ENCODE measurements around the gene HOXB4. TPM values are rescaled to one million over a fixed set of nuclear protein-coding genes. Genes with fewer than 3 reads are reported as not detected.
A peak's percentile ranks its signal among the peaks of the same experiment; 100 is the strongest.

HOXB4 gene
- total RNA-seq, 1 donor from 2014 or later, result 6.5 TPM

- H3K4me1 Mint-ChIP-seq (ENCODE audit: unreplicated experiment), result peaks cover 30% of the 10 kb centered on the region
- H3K27me3 Mint-ChIP-seq (ENCODE audit: unreplicated experiment), result peaks cover 38% of the 10 kb centered on the region
- peak overlapping the region; percentile 29 for H3K4me3 Mint-ChIP-seq (ENCODE audit: unreplicated experiment)
- TF ChIP-seq, protein P1, sequence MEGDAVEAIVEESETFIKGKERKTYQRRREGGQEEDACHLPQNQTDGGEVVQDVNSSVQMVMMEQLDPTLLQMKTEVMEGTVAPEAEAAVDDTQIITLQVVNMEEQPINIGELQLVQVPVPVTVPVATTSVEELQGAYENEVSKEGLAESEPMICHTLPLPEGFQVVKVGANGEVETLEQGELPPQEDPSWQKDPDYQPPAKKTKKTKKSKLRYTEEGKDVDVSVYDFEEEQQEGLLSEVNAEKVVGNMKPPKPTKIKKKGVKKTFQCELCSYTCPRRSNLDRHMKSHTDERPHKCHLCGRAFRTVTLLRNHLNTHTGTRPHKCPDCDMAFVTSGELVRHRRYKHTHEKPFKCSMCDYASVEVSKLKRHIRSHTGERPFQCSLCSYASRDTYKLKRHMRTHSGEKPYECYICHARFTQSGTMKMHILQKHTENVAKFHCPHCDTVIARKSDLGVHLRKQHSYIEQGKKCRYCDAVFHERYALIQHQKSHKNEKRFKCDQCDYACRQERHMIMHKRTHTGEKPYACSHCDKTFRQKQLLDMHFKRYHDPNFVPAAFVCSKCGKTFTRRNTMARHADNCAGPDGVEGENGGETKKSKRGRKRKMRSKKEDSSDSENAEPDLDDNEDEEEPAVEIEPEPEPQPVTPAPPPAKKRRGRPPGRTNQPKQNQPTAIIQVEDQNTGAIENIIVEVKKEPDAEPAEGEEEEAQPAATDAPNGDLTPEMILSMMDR (IDR thresholded peaks at IDR 0.05; ENCODE audit: unreplicated experiment), result no peak
- no peak for DNase-seq (ENCODE audit: low spot score)
- H3K36me3 Mint-ChIP-seq (ENCODE audit: low read depth, unreplicated experiment), result no peaks in the 10 kb centered on the region
- H3K27ac Mint-ChIP-seq (ENCODE audit: unreplicated experiment), result no peak overlapping the region
- no peaks in the 10 kb centered on the region for H3K9me3 Mint-ChIP-seq (ENCODE audit: unreplicated experiment)
Observed at GRCh38 chr17:48613862-48614694, 35.9 kb upstream of the HOXB4 start.

DNA sequence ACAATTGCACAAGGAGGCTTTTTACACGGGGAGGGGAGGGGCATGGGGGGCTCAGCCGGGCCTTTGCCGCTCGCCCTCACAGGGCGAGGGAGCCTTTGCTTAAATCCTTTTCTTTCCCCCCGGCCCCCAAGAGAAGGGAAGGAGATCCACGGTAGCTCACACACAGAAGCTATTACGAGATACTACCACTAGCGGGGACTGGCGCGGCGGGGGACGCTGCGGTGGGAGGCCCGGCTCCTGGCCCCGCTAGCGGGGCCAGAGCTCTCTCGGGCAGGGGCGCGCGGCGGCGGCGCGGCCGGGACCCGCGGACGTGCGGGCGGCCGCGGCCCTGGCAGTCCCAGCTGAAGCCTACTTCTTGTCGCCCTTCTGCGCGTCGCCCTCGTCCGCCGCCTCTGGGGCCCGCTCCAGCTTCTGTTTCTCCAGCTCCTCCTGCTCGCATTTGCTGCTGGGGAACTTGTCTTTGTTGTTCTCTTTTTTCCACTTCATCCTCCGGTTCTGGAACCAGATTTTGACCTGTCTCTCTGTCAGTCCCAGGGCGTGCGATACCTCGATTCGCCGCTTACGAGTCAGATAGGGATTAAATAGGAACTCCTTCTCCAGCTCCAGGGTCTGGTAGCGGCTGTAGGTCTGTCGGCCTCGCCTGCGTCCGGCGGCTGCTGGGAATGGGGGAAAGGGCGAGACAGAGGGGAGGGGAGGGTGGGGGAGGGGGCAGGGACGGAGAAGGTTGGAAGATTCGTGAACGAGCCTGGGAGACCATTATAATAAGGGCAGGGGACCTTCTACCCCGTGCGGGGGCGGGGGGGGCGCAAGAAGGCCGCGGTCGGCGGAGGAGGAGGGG, 34.9 kb upstream of the HOXB4 start:
- no peak for DNase-seq (ENCODE audit: low spot score)
- TF ChIP-seq, protein P1 (IDR thresholded peaks at IDR 0.05; ENCODE audit: unreplicated experiment), result peak; percentile 27
- Mint-ChIP-seq H3K9me3 (ENCODE audit: unreplicated experiment) (no peaks in the 10 kb centered on the region), H3K36me3 (ENCODE audit: low read depth, unreplicated experiment) (no peaks in the 10 kb centered on the region), H3K27ac (ENCODE audit: unreplicated experiment) (peak overlapping the region; percentile 16), H3K4me3 (ENCODE audit: unreplicated experiment) (peak overlapping the region; percentile 89), H3K27me3 (ENCODE audit: unreplicated experiment) (peaks cover 29% of the 10 kb centered on the region), H3K4me1 (ENCODE audit: unreplicated experiment) (peaks cover 32% of the 10 kb centered on the region)

DNA sequence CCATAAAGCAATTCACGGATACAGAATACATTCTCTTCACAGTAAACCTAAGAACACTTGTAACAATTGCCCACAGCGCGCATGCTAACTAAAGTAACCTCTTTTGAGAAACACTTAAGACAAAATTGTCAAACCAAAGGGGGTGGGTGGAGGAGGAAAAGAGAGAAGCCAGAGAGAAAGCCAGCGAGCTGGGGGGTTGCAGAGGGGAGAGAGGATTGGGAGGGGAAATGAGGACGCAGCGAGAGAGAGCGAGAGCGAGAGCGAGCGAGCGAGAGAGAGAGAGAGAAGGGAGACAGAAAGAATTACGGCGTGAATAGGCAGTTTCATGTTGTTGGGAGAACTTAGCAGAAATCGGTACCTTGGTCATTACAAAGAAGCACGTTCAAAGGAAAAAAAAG, 34.3 kb upstream of the HOXB4 start:
- Mint-ChIP-seq H3K27me3 (ENCODE audit: unreplicated experiment) (peaks cover 33% of the 10 kb centered on the region), H3K4me1 (ENCODE audit: unreplicated experiment) (peaks cover 36% of the 10 kb centered on the region), H3K9me3 (ENCODE audit: unreplicated experiment) (no peaks in the 10 kb centered on the region), H3K4me3 (ENCODE audit: unreplicated experiment) (peak overlapping the region; percentile 85), H3K27ac (ENCODE audit: unreplicated experiment) (peak overlapping the region; percentile 16), H3K36me3 (ENCODE audit: low read depth, unreplicated experiment) (no peaks in the 10 kb centered on the region)
- DNase-seq (ENCODE audit: low spot score), result no peak
- TF ChIP-seq, protein P1 (IDR thresholded peaks at IDR 0.05; ENCODE audit: unreplicated experiment), result no peak

- no peak for DNase-seq (ENCODE audit: low spot score)
- peaks cover 30% of the 10 kb centered on the region for H3K4me1 Mint-ChIP-seq (ENCODE audit: unreplicated experiment)
Observed at GRCh38 chr17:48611681-48612455, 33.7 kb upstream of the HOXB4 start.

More at GRCh38 chr17:48611681-48612455, 33.7 kb upstream of the HOXB4 start:
- H3K27me3 Mint-ChIP-seq (ENCODE audit: unreplicated experiment), result peaks cover 32% of the 10 kb centered on the region
- peak overlapping the region; percentile 56 for H3K4me3 Mint-ChIP-seq (ENCODE audit: unreplicated experiment)
- H3K27ac Mint-ChIP-seq (ENCODE audit: unreplicated experiment), result no peak overlapping the region
- TF ChIP-seq, protein P1 (IDR thresholded peaks at IDR 0.05; ENCODE audit: unreplicated experiment), result no peak
- H3K36me3 Mint-ChIP-seq (ENCODE audit: low read depth, unreplicated experiment), result no peaks in the 10 kb centered on the region
- no peaks in the 10 kb centered on the region for H3K9me3 Mint-ChIP-seq (ENCODE audit: unreplicated experiment)

Data from endothelial cell (in vitro differentiated cells).